HFF-Myc (cell line): ENCODE results near the gene ELMOD1.

Experiments used
- DNase-seq: peaks from one replicate; pipeline ENCODE4 v3.0.0-alpha.2; 2011; ENCODE audit warnings: low read depth; ENCODE audit errors: extremely low read depth
- H3K4me3 ChIP-seq: replicated peaks from 2 replicates; pipeline ENCODE4 v1.5.1; 2011; ENCODE audit warnings: low read depth, mild to moderate bottlenecking, control low read depth, low read length
- TF ChIP-seq, protein P1 (sequence below): IDR thresholded peaks from 2 replicates; pipeline ENCODE4 v1.5.1; 2012; ENCODE audit warnings: mild to moderate bottlenecking, low read depth, low read length, control low read depth; ENCODE audit errors: missing control alignments

The ELMOD1 gene

DNA sequence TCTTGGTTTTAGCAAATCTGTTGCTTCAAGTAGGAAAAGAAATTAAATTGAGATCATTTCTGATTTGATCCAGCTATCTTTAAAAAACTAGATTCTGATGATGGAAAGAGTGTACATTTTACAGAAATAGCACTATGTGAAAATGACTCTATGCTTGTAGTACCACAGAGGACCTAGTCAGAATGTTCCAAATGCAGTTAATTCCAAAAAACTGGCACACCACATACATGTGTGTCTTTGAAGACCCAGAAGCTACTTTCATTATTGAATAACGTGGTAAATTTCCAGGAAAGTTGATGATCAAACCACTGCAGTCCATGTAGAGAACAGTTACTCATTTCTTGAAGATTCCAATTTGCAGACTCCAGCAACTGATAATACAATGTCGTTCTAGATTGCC, 3.8 kb downstream of the ELMOD1 start:
- DNase-seq, result no peak
- TF ChIP-seq, protein P1, sequence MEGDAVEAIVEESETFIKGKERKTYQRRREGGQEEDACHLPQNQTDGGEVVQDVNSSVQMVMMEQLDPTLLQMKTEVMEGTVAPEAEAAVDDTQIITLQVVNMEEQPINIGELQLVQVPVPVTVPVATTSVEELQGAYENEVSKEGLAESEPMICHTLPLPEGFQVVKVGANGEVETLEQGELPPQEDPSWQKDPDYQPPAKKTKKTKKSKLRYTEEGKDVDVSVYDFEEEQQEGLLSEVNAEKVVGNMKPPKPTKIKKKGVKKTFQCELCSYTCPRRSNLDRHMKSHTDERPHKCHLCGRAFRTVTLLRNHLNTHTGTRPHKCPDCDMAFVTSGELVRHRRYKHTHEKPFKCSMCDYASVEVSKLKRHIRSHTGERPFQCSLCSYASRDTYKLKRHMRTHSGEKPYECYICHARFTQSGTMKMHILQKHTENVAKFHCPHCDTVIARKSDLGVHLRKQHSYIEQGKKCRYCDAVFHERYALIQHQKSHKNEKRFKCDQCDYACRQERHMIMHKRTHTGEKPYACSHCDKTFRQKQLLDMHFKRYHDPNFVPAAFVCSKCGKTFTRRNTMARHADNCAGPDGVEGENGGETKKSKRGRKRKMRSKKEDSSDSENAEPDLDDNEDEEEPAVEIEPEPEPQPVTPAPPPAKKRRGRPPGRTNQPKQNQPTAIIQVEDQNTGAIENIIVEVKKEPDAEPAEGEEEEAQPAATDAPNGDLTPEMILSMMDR, result no peak
- H3K4me3 ChIP-seq, result no peak overlapping the region

DNA sequence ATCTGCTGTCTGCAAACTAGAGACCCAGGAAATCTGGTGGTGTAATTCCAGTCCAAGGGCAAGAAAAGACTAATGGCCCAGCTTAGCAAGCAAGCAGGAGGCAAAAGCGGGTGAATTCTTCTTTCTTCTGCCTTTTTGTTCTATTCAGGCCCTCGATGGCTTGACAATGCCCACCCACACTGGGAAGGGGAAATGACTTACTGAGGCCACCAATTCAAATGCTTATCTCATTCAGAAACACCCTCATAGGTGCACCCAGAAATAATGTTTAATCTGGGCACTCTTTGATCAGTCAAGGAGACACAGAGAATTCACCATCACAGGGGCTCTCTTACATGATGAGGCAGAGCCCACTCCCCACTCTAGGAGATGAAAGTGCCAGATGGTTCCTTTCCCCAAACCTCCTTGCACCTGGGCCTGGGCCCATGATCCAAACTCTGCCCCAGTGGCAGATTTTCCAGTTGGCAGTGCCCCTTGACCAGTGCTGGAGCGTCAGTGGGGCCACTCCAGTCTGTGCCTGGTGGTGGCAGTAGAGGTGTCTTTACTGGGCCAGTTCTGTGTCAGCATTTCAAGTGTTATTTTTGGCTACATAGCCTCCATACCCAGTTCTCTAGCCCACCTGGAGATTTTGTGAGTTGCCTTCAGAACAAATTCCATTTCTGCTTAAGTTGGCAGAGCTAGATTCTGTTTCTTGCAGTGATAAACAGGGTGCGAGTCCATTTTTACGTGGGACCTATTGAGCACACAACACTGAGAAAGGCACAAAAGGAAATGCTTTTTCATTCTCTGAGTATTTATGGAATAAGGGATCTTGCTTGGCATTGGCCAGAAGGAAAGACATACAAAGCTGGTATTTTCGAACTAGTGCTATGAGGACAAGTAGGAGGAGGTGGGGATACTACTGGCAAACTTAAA, 7.5 kb downstream of the ELMOD1 start:
- no peak for DNase-seq
- no peak overlapping the region for H3K4me3 ChIP-seq
- TF ChIP-seq, protein P1, result peak; percentile 47

DNA sequence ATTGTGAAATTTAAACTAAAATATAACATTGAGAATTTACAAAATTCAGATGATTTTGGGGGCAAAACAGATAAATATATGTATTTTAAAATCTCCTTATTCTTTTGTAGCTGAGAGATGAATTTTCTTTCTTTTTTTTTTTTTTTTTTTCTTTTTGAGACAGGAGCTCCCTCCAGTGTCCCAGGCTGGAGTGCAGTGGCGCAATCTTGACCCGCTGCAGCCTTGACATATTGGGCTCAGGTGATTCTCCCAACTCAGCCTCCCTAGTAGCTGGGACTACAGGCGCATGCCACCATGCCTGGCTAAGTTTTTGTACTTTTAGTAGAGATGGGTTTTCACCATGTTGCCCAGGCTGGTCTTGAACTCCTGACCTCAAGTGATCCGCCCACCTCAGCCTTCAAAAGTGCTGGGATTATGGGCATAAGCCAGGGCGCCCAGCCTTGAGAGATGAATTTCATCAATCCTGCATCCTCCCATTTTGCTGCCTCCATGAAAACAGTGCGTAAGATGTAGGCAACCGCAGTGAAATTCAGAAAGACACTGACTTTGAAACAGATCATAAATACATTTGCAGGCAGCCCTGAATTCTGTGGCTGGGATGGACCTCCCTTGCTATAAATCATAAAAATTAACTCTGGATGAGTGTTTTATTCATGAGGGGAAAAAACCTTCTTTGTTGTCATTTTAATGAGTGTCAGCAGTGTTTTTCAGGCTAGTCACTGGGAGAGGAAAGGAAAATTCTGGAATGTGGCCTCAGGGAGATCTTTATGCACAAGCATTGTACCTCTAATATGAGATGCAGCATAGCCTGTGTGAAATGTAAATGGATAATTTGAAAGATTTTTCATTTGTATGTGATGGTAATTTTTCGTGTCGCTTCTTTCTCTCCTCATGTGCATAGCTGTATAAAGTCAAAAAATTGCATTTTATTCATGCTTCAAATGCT, 14.4 kb downstream of the ELMOD1 start:
- TF ChIP-seq, protein P1, result no peak
- H3K4me3 ChIP-seq, result no peak overlapping the region
- no peak for DNase-seq

DNA sequence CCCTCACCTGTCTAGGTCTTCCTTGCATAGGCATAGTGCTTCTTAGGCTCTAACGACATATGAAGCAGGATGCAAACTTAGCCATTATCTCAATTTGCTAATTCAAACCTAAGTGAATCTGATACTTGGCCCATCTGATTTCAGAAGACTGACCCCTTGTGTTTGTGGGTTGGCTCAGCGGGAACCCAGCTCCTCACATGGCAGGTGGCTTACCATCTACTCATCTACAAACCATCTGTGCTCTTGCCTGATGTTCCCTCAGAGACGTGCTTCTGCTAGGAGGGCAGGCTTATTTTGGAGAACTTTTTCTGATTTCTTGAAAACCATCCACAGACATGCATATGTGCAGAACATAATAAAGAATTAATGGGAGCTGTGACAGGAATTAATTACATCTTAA, 15.2 kb downstream of the ELMOD1 start:
- TF ChIP-seq, protein P1, result peak; percentile 13
- no peak for DNase-seq
- H3K4me3 ChIP-seq, result no peak overlapping the region

DNA sequence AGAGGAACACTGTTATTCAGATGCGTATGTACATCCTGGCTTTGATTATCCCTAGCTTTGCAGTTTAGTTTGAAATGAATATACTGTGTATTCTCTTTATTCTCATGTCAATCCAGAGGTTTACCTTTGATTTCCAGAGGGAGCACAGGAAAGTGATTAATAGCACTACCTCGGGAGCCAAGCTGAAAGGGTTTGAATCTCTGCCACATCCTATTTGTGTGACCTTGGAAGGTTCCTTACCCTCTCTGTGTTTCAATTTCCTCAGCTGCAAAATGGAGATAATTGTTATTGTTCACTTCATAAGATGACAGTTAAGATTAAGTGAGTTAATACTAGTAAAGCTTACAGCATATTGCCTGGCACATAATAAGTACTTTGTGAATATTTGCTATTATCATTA, 17.9 kb downstream of the ELMOD1 start:
- H3K4me3 ChIP-seq, result no peak overlapping the region
- DNase-seq, result no peak
- TF ChIP-seq, protein P1, result no peak

DNA sequence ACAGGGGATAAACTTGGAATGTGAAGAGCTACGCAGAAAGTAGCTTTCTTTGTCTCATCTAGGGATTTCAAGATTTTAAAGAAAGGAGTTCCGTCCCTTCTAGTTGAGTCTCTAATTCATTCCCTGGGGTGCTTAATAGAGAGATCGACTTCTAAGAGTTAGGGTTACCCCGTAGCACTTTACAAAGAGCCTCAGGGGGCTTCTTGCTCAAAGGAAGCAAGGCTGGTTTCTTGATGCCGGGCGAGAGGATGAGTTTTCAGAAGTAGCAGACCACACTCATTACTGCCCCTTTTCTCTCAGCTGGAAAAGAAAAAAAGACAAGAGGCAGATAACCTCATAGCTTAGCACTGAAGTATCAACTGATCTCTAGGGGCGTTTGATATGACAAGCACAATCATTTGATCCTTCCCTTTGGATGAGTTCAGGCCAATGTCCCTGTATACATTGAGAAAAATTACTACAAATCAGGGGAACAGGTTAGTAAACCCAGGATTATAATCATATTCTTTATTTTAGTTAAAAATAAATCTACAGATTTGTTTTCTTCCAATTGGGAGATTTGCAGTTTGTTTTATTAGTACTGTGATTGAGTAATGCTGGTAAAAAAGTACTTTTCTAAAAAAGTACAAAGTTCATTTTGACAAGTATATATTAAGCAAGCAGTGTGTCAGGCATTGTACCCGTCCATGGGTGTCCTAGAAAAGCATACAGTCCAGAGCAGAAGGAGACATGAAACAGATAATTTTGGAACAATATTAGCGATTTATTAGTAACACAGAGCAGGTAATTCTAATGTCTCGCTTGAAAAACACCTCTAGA, 18.7 kb downstream of the ELMOD1 start:
- no peak for DNase-seq
- TF ChIP-seq, protein P1, result no peak
- no peak overlapping the region for H3K4me3 ChIP-seq
